ENCODE data around the gene TMEM233. TPM values are rescaled to one million over a fixed set of nuclear protein-coding genes. Genes with fewer than 3 reads are reported as not detected.

Gene TMEM233
- total and polyA plus RNA-seq, 9 of the 15 experiments (the other 6 are each of a cell fraction or from before 2014, with no cell fraction given): 0.04 to 0.17 (median 0.07) TPM; not detected in 2

- TF ChIP-seq, protein P1, sequence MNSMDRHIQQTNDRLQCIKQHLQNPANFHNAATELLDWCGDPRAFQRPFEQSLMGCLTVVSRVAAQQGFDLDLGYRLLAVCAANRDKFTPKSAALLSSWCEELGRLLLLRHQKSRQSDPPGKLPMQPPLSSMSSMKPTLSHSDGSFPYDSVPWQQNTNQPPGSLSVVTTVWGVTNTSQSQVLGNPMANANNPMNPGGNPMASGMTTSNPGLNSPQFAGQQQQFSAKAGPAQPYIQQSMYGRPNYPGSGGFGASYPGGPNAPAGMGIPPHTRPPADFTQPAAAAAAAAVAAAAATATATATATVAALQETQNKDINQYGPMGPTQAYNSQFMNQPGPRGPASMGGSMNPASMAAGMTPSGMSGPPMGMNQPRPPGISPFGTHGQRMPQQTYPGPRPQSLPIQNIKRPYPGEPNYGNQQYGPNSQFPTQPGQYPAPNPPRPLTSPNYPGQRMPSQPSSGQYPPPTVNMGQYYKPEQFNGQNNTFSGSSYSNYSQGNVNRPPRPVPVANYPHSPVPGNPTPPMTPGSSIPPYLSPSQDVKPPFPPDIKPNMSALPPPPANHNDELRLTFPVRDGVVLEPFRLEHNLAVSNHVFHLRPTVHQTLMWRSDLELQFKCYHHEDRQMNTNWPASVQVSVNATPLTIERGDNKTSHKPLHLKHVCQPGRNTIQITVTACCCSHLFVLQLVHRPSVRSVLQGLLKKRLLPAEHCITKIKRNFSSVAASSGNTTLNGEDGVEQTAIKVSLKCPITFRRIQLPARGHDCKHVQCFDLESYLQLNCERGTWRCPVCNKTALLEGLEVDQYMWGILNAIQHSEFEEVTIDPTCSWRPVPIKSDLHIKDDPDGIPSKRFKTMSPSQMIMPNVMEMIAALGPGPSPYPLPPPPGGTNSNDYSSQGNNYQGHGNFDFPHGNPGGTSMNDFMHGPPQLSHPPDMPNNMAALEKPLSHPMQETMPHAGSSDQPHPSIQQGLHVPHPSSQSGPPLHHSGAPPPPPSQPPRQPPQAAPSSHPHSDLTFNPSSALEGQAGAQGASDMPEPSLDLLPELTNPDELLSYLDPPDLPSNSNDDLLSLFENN (IDR thresholded peaks at IDR 0.05; ENCODE audit: low read depth in 2 of 2, low read length in 2 of 2): 0 out of 4 replicates have a peak, but pooled peaks of 1 of the 2 experiments have one; percentile 55
- no peak for TF ChIP-seq ZNF584 (CRISPR knock-in tag; IDR thresholded peaks at IDR 0.05; ENCODE audit: low read depth)
- TF ChIP-seq HDAC6 (IDR thresholded peaks at IDR 0.05; ENCODE audit: low read depth, low read length): no peak
- TF ChIP-seq EP400 (IDR thresholded peaks at IDR 0.05): no peak
- TF ChIP-seq MCM5 (IDR thresholded peaks at IDR 0.05; ENCODE audit: low read depth): no peak
- no peak for TF ChIP-seq NR2C2 (CRISPR knock-in tag; IDR thresholded peaks at IDR 0.05)
- peak; percentile 53 for TF ChIP-seq NR2C2 (tag; IDR thresholded peaks at IDR 0.05)
- no peak for TF ChIP-seq ZNF780A (CRISPR knock-in tag; IDR thresholded peaks at IDR 0.05)
- TF ChIP-seq ZNF764 (CRISPR knock-in tag; IDR thresholded peaks at IDR 0.05; ENCODE audit: low read depth): no peak
- TF ChIP-seq MYNN (IDR thresholded peaks at IDR 0.05): no peak
- no peak for TF ChIP-seq MYNN (CRISPR knock-in tag; IDR thresholded peaks at IDR 0.05)
- no peak for TF ChIP-seq FOXJ3 (CRISPR knock-in tag; IDR thresholded peaks at IDR 0.05)
- 0 out of 4 replicates have a peak, but pooled peaks of 1 of the 2 experiments have one; percentile 16 for TF ChIP-seq HDAC1 (IDR thresholded peaks at IDR 0.05)
- peak; percentile 80 for TF ChIP-seq TCF3 (CRISPR knock-in tag; IDR thresholded peaks at IDR 0.05)
- no peak for TF ChIP-seq FOXK2 (conservative IDR thresholded peaks at IDR 0.05 in 1 of 2, IDR thresholded peaks at IDR 0.05 in 1 of 2; ENCODE audit: low read depth in 2 of 2)
- no peak for TF ChIP-seq MEF2D (tag; conservative IDR thresholded peaks at IDR 0.05; ENCODE audit: low read depth)
- TF ChIP-seq, protein P2, sequence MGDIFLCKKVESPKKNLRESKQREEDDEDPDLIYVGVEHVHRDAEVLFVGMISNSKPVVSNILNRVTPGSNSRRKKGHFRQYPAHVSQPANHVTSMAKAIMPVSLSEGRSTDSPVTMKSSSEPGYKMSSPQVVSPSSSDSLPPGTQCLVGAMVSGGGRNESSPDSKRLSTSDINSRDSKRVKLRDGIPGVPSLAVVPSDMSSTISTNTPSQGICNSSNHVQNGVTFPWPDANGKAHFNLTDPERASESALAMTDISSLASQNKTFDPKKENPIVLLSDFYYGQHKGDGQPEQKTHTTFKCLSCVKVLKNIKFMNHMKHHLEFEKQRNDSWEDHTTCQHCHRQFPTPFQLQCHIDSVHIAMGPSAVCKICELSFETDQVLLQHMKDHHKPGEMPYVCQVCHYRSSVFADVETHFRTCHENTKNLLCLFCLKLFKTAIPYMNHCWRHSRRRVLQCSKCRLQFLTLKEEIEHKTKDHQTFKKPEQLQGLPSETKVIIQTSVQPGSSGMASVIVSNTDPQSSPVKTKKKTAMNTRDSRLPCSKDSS (IDR thresholded peaks at IDR 0.05; ENCODE audit: low read depth, partially characterized antibody): no peak
- peak; percentile 72; the same call in 1 of the 2 replicates for TF ChIP-seq SMAD4 (CRISPR knock-in tag; conservative IDR thresholded peaks at IDR 0.05)
- TF ChIP-seq ZNF586 (CRISPR knock-in tag; conservative IDR thresholded peaks at IDR 0.05): no peak
- TF ChIP-seq SRSF1 (IDR thresholded peaks at IDR 0.05; ENCODE audit: low read depth, low read length): no peak
- no peak for TF ChIP-seq ZC3H8 (IDR thresholded peaks at IDR 0.05)
- no peak for TF ChIP-seq ZFP30 (CRISPR knock-in tag; IDR thresholded peaks at IDR 0.05; ENCODE audit: borderline replicate concordance)
- no peak for TF ChIP-seq PREB (CRISPR knock-in tag; IDR thresholded peaks at IDR 0.05)
Observed at GRCh38 chr12:119672194-119672593, 78.6 kb downstream of the TMEM233 start (continued).

All from K562 (cell line).